Activated T-cell treated with anti-CD3 and anti-CD28 coated beads, Interleukin-2, amount 50 U/mL, for 72 hours (primary cell): Measurements from ENCODE around the gene HPSE2. TPM values are rescaled to one million over a fixed set of nuclear protein-coding genes. Genes with fewer than 3 reads are reported as not detected.
"Not testable (repeated sequence)": the region's sequence is repeated elsewhere in the genome, so short reads cannot be mapped to it uniquely, and the experiment has no call there.

Source experiments
- ATAC-seq, 2 donors: fragments of 150-1000 bp; cut with Tn5 transposase; replicated peaks in 1 of 2; 2 replicates each; pipeline ENCODE4 v1.10.0; 2021; ENCODE audit warnings: moderate library complexity in 2 of 2, mild to moderate bottlenecking in 1 of 2
- DNase-seq, 2 donors: peaks; one replicate each; pipeline ENCODE4 v3.0.0; 2021 to 2022; ENCODE audit warnings: mixed read lengths in 1 of 2
- H3K27ac Mint-ChIP-seq: one replicate; pipeline ENCODE4 v1.8.0; 2022; ENCODE audit warnings: mild to moderate bottlenecking, moderate library complexity, mixed read lengths
- H3K27me3 Mint-ChIP-seq: one replicate; pipeline ENCODE4 v1.8.0; 2022; ENCODE audit warnings: low read depth, mixed read lengths
- H3K36me3 Mint-ChIP-seq, 2 donors: one replicate each; pipeline ENCODE4 v1.8.0; 2022; ENCODE audit warnings: mixed read lengths in 2 of 2, mild to moderate bottlenecking in 1 of 2; ENCODE audit not compliant: insufficient read depth in 2 of 2
- H3K4me1 Mint-ChIP-seq: one replicate; pipeline ENCODE4 v1.8.0; 2022; ENCODE audit warnings: low read depth, mixed read lengths
- H3K4me3 Mint-ChIP-seq, 2 donors: one replicate each; pipeline ENCODE4 v1.8.0; 2022; ENCODE audit warnings: mild to moderate bottlenecking in 2 of 2, mixed read lengths in 2 of 2, moderate library complexity in 2 of 2
- H3K9me3 Mint-ChIP-seq, 2 donors: one replicate each; pipeline ENCODE4 v1.8.0; 2022; ENCODE audit warnings: mixed read lengths in 2 of 2
- total RNA-seq, 2 donors: library from RNA; stranded (reverse); gene quantifications; one replicate each; pipeline ENCODE4 v1.2.3, GENCODE V29; 2022

Gene HPSE2
- total RNA-seq, 2 donors from 2014 or later, result not detected

- Mint-ChIP-seq H3K4me1 (no peaks in the 10 kb centered on the region), H3K27ac (no peak overlapping the region), H3K36me3 (no peaks in the 10 kb centered on the region), H3K4me3 (no peak overlapping the region), H3K27me3 (peaks cover 13% of the 10 kb centered on the region), H3K9me3 (no peaks in the 10 kb centered on the region)
- no peak for ATAC-seq
- DNase-seq, result no peak
Measured at GRCh38 chr10:98555021-98555619, 680.5 kb downstream of the HPSE2 start.

GRCh38 chr10:98541561-98541960, 694.1 kb downstream of the HPSE2 start:
- not testable (repeated sequence) for H3K4me1 Mint-ChIP-seq, DNase-seq, ATAC-seq, H3K4me3 Mint-ChIP-seq, H3K36me3 Mint-ChIP-seq, H3K27me3 Mint-ChIP-seq, H3K27ac Mint-ChIP-seq, H3K9me3 Mint-ChIP-seq

- ATAC-seq, result no peak
- H3K27ac Mint-ChIP-seq, result no peak overlapping the region
- no peaks in the 10 kb centered on the region for H3K27me3 Mint-ChIP-seq
- H3K9me3 Mint-ChIP-seq, result no peaks in the 10 kb centered on the region
- no peak for DNase-seq
- no peak overlapping the region for H3K4me3 Mint-ChIP-seq
- no peaks in the 10 kb centered on the region for H3K36me3 Mint-ChIP-seq
- no peaks in the 10 kb centered on the region for H3K4me1 Mint-ChIP-seq
Measured at GRCh38 chr10:98539578-98539977, 696.1 kb downstream of the HPSE2 start.

- no peaks in the 10 kb centered on the region for H3K27me3 Mint-ChIP-seq
- no peak overlapping the region for H3K27ac Mint-ChIP-seq
- H3K9me3 Mint-ChIP-seq, result no peaks in the 10 kb centered on the region
- ATAC-seq (no peak), DNase-seq (no peak)
- no peaks in the 10 kb centered on the region for H3K4me1 Mint-ChIP-seq
- H3K4me3 Mint-ChIP-seq, result no peak overlapping the region
- no peaks in the 10 kb centered on the region for H3K36me3 Mint-ChIP-seq
Measured at GRCh38 chr10:98538472-98538871, 697.2 kb downstream of the HPSE2 start.

- no peak for DNase-seq
- Mint-ChIP-seq H3K9me3 (no peaks in the 10 kb centered on the region), H3K4me1 (no peaks in the 10 kb centered on the region), H3K27ac (no peak overlapping the region), H3K27me3 (no peaks in the 10 kb centered on the region), H3K36me3 (no peaks in the 10 kb centered on the region), H3K4me3 (no peak overlapping the region)
- no peak for ATAC-seq
Measured at GRCh38 chr10:98536551-98536950, 699.1 kb downstream of the HPSE2 start.

- no peak overlapping the region for H3K4me3 Mint-ChIP-seq
- no peaks in the 10 kb centered on the region for H3K4me1 Mint-ChIP-seq
- H3K9me3 Mint-ChIP-seq, result no peaks in the 10 kb centered on the region
- H3K36me3 Mint-ChIP-seq, result no peaks in the 10 kb centered on the region
- H3K27ac Mint-ChIP-seq, result no peak overlapping the region
- no peak for ATAC-seq
- no peak for DNase-seq
- H3K27me3 Mint-ChIP-seq, result peaks cover 7% of the 10 kb centered on the region
Measured at GRCh38 chr10:98533746-98534445, 701.8 kb downstream of the HPSE2 start.

GRCh38 chr10:98533241-98533640, 702.4 kb downstream of the HPSE2 start:
- Mint-ChIP-seq H3K36me3 (no peaks in the 10 kb centered on the region), H3K4me3 (no peak overlapping the region), H3K4me1 (no peaks in the 10 kb centered on the region), H3K9me3 (no peaks in the 10 kb centered on the region), H3K27ac (no peak overlapping the region), H3K27me3 (peaks cover 7% of the 10 kb centered on the region)
- DNase-seq (no peak), ATAC-seq (no peak)

- no peaks in the 10 kb centered on the region for H3K9me3 Mint-ChIP-seq
- H3K27me3 Mint-ChIP-seq, result peaks cover 7% of the 10 kb centered on the region
- no peaks in the 10 kb centered on the region for H3K36me3 Mint-ChIP-seq
- DNase-seq (no peak), ATAC-seq (no peak)
- no peaks in the 10 kb centered on the region for H3K4me1 Mint-ChIP-seq
- H3K4me3 Mint-ChIP-seq, result no peak overlapping the region
- H3K27ac Mint-ChIP-seq, result no peak overlapping the region
Measured at GRCh38 chr10:98528805-98529183, 706.9 kb downstream of the HPSE2 start.

- no peak for DNase-seq
- Mint-ChIP-seq H3K4me1 (no peaks in the 10 kb centered on the region), H3K27ac (no peak overlapping the region), H3K9me3 (no peaks in the 10 kb centered on the region), H3K36me3 (no peaks in the 10 kb centered on the region), H3K27me3 (peaks cover 7% of the 10 kb centered on the region), H3K4me3 (no peak overlapping the region)
- ATAC-seq, result no peak
Measured at GRCh38 chr10:98528166-98528804, 707.4 kb downstream of the HPSE2 start.

- no peaks in the 10 kb centered on the region for H3K9me3 Mint-ChIP-seq
- H3K27me3 Mint-ChIP-seq, result peaks cover 7% of the 10 kb centered on the region
- H3K4me3 Mint-ChIP-seq, result no peak overlapping the region
- ATAC-seq (no peak), DNase-seq (no peak)
- no peak overlapping the region for H3K27ac Mint-ChIP-seq
- no peaks in the 10 kb centered on the region for H3K36me3 Mint-ChIP-seq
- H3K4me1 Mint-ChIP-seq, result no peaks in the 10 kb centered on the region
Measured at GRCh38 chr10:98525969-98526368, 709.7 kb downstream of the HPSE2 start.

- no peaks in the 10 kb centered on the region for H3K4me1 Mint-ChIP-seq
- ATAC-seq (no peak), DNase-seq (no peak)
- H3K27ac Mint-ChIP-seq, result no peak overlapping the region
- no peak overlapping the region for H3K4me3 Mint-ChIP-seq
- no peaks in the 10 kb centered on the region for H3K27me3 Mint-ChIP-seq
- H3K9me3 Mint-ChIP-seq, result no peaks in the 10 kb centered on the region
- H3K36me3 Mint-ChIP-seq, result no peaks in the 10 kb centered on the region
Measured at GRCh38 chr10:98524124-98524523, 711.5 kb downstream of the HPSE2 start.

- H3K27me3 Mint-ChIP-seq, result peaks cover 17% of the 10 kb centered on the region
- no peak for ATAC-seq
- DNase-seq, result no peak
- no peaks in the 10 kb centered on the region for H3K4me1 Mint-ChIP-seq
- H3K36me3 Mint-ChIP-seq, result no peaks in the 10 kb centered on the region
- no peak overlapping the region for H3K4me3 Mint-ChIP-seq
- H3K9me3 Mint-ChIP-seq, result no peaks in the 10 kb centered on the region
- H3K27ac Mint-ChIP-seq, result no peak overlapping the region
Measured at GRCh38 chr10:98519841-98520240, 715.8 kb downstream of the HPSE2 start.

GRCh38 chr10:98517672-98518071, 718.0 kb downstream of the HPSE2 start:
- Mint-ChIP-seq H3K4me3 (no peak overlapping the region), H3K27me3 (peaks cover 17% of the 10 kb centered on the region), H3K27ac (no peak overlapping the region), H3K4me1 (no peaks in the 10 kb centered on the region), H3K36me3 (no peaks in the 10 kb centered on the region), H3K9me3 (no peaks in the 10 kb centered on the region)
- DNase-seq (no peak), ATAC-seq (no peak)

GRCh38 chr10:98516352-98516751, 719.3 kb downstream of the HPSE2 start:
- H3K27me3 Mint-ChIP-seq, result peaks cover 17% of the 10 kb centered on the region

More at GRCh38 chr10:98516352-98516751, 719.3 kb downstream of the HPSE2 start:
- no peak for DNase-seq
- Mint-ChIP-seq H3K36me3 (no peaks in the 10 kb centered on the region), H3K27ac (no peak overlapping the region), H3K4me1 (no peaks in the 10 kb centered on the region), H3K4me3 (no peak overlapping the region), H3K9me3 (no peaks in the 10 kb centered on the region)
- ATAC-seq, result no peak
